Muscle of leg (tissue), 11 donors: ENCODE measurements around the gene EVA1B. TPM values are rescaled to one million over a fixed set of nuclear protein-coding genes. Genes with fewer than 3 reads are reported as not detected.

ENCODE experiments used
- DNase-seq: peaks from one replicate; pipeline ENCODE4 v3.0.0; 2013
- H3K27ac ChIP-seq: one replicate; pipeline ENCODE4 v1.5.1; 2013; ENCODE audit warnings: mild to moderate bottlenecking, low read length, control low read depth
- H3K27me3 ChIP-seq: one replicate; pipeline ENCODE4 v1.6.1; 2013; ENCODE audit warnings: low read length; ENCODE audit not compliant: control insufficient read depth, insufficient read depth
- H3K36me3 ChIP-seq: one replicate; pipeline ENCODE4 v1.6.1; 2013; ENCODE audit warnings: low read length; ENCODE audit not compliant: control insufficient read depth, insufficient read depth
- H3K4me1 ChIP-seq: one replicate; pipeline ENCODE4 v1.6.1; 2013; ENCODE audit warnings: low read length; ENCODE audit not compliant: control insufficient read depth, insufficient read depth
- H3K4me3 ChIP-seq: one replicate; pipeline ENCODE4 v1.5.1; 2013; ENCODE audit warnings: low read length, control low read depth
- H3K9me3 ChIP-seq: replicated peaks from 2 replicates; pipeline ENCODE4 v1.6.1; 2013; ENCODE audit warnings: low read depth, low read length; ENCODE audit not compliant: control insufficient read depth
- WGBS: methylation state at CpG from one replicate; pipeline ENCODE4 v1.1.5; 2013; ENCODE audit warnings: missing lambda C conversion rate; ENCODE audit not compliant: insufficient coverage; 5-methylcytosine and 5-hydroxymethylcytosine counted together
- polyA plus RNA-seq, 8 donors: library from polyadenylated mRNA; unstranded; fragments of 120-200 nt; gene quantifications; one replicate each; pipeline versions ENCODE4 v1.2.1 to v1.2.3, GENCODE V29; 2013; ENCODE audit warnings: inconsistent platforms in 1 of 8, low replicate concordance in 1 of 8; ENCODE audit not compliant: insufficient read length in 8 of 8, insufficient read depth in 1 of 8
- total RNA-seq: library from RNA; stranded (reverse); fragments of 120-200 nt; gene quantifications from one replicate; pipeline ENCODE4 v1.2.4, GENCODE V29; 2013

EVA1B gene
- total and polyA plus RNA-seq, 9 donors, result 28.5 to 58.3 (median 48.0) TPM

DNA sequence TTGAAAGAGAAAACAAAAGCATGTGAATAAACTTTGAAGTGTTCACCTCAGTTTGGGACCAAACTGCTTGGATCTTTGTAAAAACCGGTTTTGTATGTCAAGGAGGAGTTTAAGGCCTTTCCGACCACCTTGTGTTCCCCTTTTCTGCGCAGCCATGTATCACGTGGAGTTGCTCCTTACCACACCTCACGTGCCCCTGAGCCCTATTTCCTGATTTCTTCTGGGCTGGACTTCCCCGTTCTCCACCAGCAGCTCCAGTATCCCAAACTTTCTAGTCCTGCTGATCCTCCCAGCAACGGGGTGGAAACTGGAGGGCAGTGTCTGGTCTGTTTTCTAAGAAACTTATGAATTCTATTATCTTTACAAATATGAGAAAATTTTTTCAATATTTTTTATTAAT is 18.9 kb downstream of the EVA1B start:
- H3K36me3 ChIP-seq, result peaks cover 52% of the 10 kb centered on the region
- no peaks in the 10 kb centered on the region for H3K9me3 ChIP-seq
- no peak overlapping the region for H3K4me3 ChIP-seq
- no peak overlapping the region for H3K27ac ChIP-seq
- WGBS, result 100% methylated on average over 2 of the region's 7 CpGs
- H3K4me1 ChIP-seq, result peaks cover 16% of the 10 kb centered on the region
- H3K27me3 ChIP-seq, result no peaks in the 10 kb centered on the region
- DNase-seq, result peak; percentile 45

DNA sequence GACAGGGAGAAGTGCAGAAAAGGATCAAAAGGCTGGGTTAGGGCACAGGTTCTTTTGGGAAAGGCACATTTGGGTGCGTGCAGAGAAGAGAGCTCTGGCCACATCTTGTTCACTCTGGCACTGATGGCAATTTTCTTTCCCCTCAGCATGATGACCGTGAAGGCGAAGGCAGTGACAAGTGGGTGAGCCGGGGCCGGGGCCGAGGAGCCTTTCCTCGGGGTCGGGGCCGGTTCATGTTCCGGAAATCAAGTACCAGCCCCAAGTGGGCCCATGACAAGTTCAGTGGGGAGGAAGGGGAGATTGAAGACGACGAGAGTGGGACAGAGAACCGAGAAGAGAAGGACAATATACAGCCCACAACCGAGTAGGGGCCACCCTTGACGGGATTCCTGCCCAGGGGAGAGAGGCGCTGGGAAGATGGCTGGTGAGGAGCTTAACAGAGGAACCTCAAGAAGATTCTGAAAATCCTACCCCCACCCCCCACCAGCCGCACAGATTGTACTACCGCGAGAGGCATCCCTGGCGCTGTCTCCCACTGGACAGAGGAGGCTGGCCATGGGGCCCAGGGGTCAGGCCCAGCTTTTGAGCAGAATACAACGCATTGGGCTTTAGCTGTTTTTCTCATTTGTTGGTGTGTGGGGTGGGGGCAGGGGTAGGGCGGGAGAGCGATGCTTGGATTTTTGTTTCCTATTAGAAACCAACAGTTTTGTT is 19.6 kb downstream of the EVA1B start:
- Histone ChIP-seq H3K9me3 (no peaks in the 10 kb centered on the region), H3K4me1 (peaks cover 16% of the 10 kb centered on the region), H3K27me3 (no peaks in the 10 kb centered on the region), H3K4me3 (no peak overlapping the region), H3K27ac (no peak overlapping the region), H3K36me3 (peaks cover 56% of the 10 kb centered on the region)
- WGBS, result 92% methylated on average over 6 of the region's 23 CpGs
- DNase-seq, result no peak

DNA sequence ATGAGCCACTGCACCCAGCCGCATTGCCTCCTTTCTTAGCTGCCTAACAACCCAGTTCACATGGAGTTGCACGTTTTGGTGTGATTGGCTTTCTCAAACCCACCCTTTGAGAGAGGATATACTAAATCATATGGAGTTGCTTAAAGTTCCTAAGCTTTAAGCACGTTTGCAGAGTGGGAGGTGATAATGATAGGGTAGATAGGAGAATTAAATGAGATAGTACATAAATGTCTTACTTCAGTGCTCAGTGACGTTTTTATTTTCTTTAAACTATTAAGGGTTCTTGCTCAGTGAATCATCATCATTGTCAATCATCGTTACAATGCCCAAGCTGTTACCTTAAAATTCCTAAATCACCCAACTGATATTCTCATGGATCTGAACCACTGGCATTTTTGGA is 20.2 kb downstream of the EVA1B start:
- Histone ChIP-seq H3K27me3 (no peaks in the 10 kb centered on the region), H3K4me3 (no peak overlapping the region), H3K9me3 (no peaks in the 10 kb centered on the region), H3K4me1 (peaks cover 16% of the 10 kb centered on the region), H3K27ac (no peak overlapping the region), H3K36me3 (peaks cover 60% of the 10 kb centered on the region)
- WGBS, result no CpG with 5 or more reads among the region's 5 CpGs
- DNase-seq, result no peak

DNA sequence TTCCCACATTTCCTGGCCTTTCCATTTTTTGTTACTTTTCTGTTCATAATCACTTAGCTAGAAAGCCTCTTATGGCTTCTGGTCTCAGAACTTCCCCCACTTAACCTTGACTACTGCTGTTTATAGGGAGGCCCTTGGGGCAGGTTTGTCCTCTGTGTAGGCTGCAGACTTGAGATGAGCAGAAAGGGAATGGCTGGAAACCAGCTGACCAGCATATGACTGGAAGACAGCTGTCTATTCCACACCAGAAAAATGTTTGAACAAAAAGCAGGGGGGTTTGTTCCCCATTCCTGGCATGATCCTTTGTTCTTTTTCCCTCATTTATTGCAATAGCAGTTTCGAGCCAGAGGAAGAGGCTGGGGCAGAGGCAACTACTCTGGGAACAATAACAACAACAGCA is 22.2 kb downstream of the EVA1B start:
- Histone ChIP-seq H3K36me3 (peaks cover 73% of the 10 kb centered on the region), H3K9me3 (no peaks in the 10 kb centered on the region), H3K4me1 (peaks cover 7% of the 10 kb centered on the region), H3K4me3 (no peak overlapping the region), H3K27ac (no peak overlapping the region), H3K27me3 (no peaks in the 10 kb centered on the region)
- no CpG with 5 or more reads among the region's 1 CpG for WGBS
- DNase-seq, result no peak

DNA sequence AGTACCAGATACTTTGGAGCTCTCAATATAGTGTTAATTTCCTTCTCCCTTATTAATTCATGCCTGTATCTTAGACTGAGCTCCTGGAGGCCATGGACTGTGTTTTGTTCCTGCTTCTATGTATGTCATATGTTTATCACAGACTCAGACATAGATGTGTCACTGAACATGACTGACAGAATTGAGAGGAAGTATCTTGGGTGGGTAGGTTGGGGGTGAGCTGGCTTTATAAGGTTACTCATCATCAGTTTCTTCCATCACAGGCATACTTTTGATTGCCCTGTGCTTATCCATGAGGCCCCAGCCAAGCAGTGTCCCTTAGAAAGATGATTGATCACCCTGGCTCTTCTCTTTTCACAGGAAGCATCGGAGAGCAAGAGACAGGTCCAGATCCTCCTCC is 22.9 kb downstream of the EVA1B start:
- no peak for DNase-seq
- no peaks in the 10 kb centered on the region for H3K27me3 ChIP-seq
- no peaks in the 10 kb centered on the region for H3K4me1 ChIP-seq
- no peaks in the 10 kb centered on the region for H3K9me3 ChIP-seq
- H3K4me3 ChIP-seq, result no peak overlapping the region
- no CpG with 5 or more reads among the region's 1 CpG for WGBS
- no peak overlapping the region for H3K27ac ChIP-seq
- H3K36me3 ChIP-seq, result peaks cover 77% of the 10 kb centered on the region

DNA sequence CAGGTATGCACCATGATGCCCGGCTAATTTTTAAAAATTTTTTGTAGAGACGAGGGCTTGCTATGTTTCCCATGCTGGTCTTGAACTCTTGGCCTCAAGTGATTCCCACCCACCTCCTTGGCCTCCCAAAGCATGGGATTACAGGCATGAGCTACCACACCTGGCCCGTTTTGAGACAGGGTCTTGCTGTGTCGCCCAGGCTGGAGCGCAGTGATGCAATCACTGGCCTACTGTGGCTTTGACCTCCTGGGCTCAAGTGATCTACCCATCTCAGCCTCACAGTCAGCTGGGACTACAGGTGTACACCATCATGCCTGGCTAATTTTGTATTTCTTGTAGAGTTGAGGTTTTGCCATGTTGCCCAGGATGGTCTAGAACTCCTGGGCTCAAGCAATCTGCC is 24.8 kb downstream of the EVA1B start:
- WGBS, result 93% methylated on average over 5 of the region's 5 CpGs
- no peak overlapping the region for H3K27ac ChIP-seq
- H3K27me3 ChIP-seq, result no peaks in the 10 kb centered on the region
- no peaks in the 10 kb centered on the region for H3K9me3 ChIP-seq
- DNase-seq, result no peak
- H3K4me1 ChIP-seq, result no peaks in the 10 kb centered on the region
- H3K36me3 ChIP-seq, result peaks cover 71% of the 10 kb centered on the region
- H3K4me3 ChIP-seq, result no peak overlapping the region

DNA sequence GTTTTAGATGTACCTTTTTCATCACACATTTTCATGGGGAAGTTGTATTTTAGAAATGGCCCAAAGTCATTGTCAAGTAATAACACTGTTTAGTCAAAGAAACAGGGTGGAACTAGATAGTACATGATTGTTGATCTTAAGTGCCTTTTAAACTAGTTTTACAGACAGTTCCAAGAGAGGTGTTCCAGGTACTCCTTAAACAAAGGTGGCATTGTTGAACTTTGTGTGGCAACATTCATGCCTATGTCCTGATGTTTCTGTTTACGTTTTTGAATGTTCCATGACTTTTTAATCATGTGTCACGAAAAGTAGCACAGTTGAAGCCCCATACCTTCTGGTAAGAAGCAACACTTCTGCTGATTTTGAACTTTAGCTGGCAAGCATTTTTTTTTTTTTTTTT is 26.4 kb downstream of the EVA1B start:
- WGBS, result 100% methylated on average over 1 of the region's 2 CpGs
- H3K27ac ChIP-seq, result no peak overlapping the region
- H3K4me3 ChIP-seq, result no peak overlapping the region
- no peak for DNase-seq
- H3K36me3 ChIP-seq, result peaks cover 64% of the 10 kb centered on the region
- no peaks in the 10 kb centered on the region for H3K27me3 ChIP-seq
- H3K4me1 ChIP-seq, result no peaks in the 10 kb centered on the region
- no peaks in the 10 kb centered on the region for H3K9me3 ChIP-seq

DNA sequence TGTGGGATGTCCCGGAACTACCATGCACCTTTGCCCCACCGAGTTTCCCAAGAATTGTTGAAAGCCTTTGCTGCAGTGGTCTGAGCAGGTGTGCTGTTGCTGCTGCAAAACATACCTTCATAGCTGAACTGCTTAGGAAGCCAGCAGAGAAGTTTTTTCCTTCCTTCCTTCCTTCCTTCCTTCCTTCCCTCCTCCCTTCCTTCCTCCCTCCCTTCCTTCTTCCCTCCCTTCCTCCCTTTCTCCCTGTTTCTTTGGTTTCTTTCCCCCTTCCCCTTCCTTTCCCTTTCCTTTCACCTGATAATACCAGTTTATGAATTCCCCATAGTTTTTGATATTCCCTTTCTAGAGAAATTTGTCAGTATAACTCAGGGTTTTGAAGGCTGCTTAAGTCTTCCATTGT is 28.1 kb downstream of the EVA1B start:
- H3K9me3 ChIP-seq, result no peaks in the 10 kb centered on the region
- H3K27ac ChIP-seq, result no peak overlapping the region
- WGBS, result no CpG with 5 or more reads among the region's 2 CpGs
- peaks cover 63% of the 10 kb centered on the region for H3K36me3 ChIP-seq
- no peaks in the 10 kb centered on the region for H3K27me3 ChIP-seq
- no peak for DNase-seq
- no peak overlapping the region for H3K4me3 ChIP-seq
- H3K4me1 ChIP-seq, result peaks cover 4% of the 10 kb centered on the region

DNA sequence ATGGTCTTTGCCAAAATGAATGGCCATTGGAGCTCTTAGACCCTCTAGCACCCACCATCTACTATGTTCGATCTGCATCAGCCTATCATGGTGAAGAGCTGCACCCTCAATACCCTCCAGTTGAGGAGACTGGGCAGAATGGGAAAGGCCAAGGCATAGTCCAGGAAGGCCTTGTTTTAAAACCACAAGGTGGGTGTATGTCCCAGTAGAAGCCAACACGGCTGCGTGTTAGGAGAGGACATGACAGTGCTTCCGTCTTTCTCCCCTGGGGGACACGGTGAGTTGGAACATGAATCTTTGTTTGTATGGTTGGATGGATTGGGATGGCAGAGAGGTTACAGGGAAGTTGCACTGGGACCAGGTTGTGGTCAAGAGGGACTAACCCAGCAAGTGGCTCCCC is 35.9 kb downstream of the EVA1B start:
- no peak for DNase-seq

DNA sequence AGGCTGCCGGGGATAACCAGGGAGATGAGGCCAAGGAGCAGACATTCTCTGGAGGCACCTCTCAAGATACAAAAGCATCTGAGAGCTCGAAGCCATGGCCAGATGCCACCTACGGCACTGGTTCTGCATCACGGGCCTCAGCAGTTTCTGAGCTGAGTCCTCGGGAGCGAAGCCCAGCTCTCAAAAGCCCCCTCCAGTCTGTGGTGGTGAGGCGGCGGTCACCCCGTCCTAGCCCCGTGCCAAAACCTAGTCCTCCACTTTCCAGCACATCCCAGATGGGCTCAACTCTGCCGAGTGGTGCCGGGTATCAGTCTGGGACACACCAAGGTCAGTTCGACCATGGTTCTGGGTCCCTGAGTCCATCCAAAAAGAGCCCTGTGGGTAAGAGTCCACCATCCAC is 36.6 kb downstream of the EVA1B start:
- H3K27me3 ChIP-seq, result no peaks in the 10 kb centered on the region
- DNase-seq, result no peak
- peaks cover 6% of the 10 kb centered on the region for H3K4me1 ChIP-seq
- WGBS, result 95% methylated on average over 11 of the region's 13 CpGs
- H3K4me3 ChIP-seq, result no peak overlapping the region
- no peak overlapping the region for H3K27ac ChIP-seq
- peaks cover 51% of the 10 kb centered on the region for H3K36me3 ChIP-seq
- no peaks in the 10 kb centered on the region for H3K9me3 ChIP-seq

More for the DNA sequence above, 35.9 kb downstream of the EVA1B start:
- Histone ChIP-seq H3K4me1 (peaks cover 6% of the 10 kb centered on the region), H3K27me3 (no peaks in the 10 kb centered on the region), H3K9me3 (no peaks in the 10 kb centered on the region), H3K36me3 (peaks cover 55% of the 10 kb centered on the region), H3K4me3 (no peak overlapping the region), H3K27ac (no peak overlapping the region)
- WGBS, result 86% methylated on average over 4 of the region's 5 CpGs
